Measurements from ENCODE around the gene CAVIN2.
"Not testable (repeated sequence)": the region's sequence is repeated elsewhere in the genome, so short reads cannot be mapped to it uniquely, and the experiment has no call there.

DNA sequence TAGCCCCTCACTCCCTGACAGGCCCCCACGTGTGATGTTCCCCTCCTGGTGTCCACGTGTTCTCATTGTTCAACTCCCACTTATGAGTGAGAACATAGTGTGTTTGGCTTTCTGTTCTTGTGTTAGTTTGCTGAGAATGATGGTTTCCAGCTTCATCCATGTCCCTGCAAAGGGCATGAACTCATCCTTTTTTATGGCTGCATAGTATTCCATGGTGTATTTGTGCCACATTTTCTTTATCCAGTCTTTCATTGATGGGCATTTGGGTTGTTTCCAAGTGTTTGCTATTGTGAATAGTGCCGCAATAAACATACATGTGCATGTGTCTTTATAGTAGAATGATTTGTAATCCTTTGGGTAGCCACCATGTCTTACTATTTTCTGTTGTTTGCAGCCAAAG, 61.2 kb downstream of the CAVIN2 start:
- not testable (repeated sequence) for TF ChIP-seq RFX5 (IDR thresholded peaks at IDR 0.05; ENCODE audit: low read length); SIN3A (IDR thresholded peaks at IDR 0.05; ENCODE audit: borderline replicate concordance, low read depth, low read length); FOSL2 (IDR thresholded peaks at IDR 0.05; ENCODE audit: borderline replicate concordance, low read depth); NFIC (IDR thresholded peaks at IDR 0.05; ENCODE audit: borderline replicate concordance); MAX (IDR thresholded peaks at IDR 0.05; ENCODE audit: low read depth); JUND (IDR thresholded peaks at IDR 0.05); EZH2phosphoT487 (IDR thresholded peaks at IDR 0.05; ENCODE audit: borderline replicate concordance, low read depth); SMC3 (IDR thresholded peaks at IDR 0.05; ENCODE audit: low read depth, low read length)
- TF ChIP-seq, protein P1, sequence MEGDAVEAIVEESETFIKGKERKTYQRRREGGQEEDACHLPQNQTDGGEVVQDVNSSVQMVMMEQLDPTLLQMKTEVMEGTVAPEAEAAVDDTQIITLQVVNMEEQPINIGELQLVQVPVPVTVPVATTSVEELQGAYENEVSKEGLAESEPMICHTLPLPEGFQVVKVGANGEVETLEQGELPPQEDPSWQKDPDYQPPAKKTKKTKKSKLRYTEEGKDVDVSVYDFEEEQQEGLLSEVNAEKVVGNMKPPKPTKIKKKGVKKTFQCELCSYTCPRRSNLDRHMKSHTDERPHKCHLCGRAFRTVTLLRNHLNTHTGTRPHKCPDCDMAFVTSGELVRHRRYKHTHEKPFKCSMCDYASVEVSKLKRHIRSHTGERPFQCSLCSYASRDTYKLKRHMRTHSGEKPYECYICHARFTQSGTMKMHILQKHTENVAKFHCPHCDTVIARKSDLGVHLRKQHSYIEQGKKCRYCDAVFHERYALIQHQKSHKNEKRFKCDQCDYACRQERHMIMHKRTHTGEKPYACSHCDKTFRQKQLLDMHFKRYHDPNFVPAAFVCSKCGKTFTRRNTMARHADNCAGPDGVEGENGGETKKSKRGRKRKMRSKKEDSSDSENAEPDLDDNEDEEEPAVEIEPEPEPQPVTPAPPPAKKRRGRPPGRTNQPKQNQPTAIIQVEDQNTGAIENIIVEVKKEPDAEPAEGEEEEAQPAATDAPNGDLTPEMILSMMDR (IDR thresholded peaks at IDR 0.05) = not testable (repeated sequence)

All from SK-N-SH (cell line).